ENCODE measurements around the gene TUT1. TPM values are rescaled to one million over a fixed set of nuclear protein-coding genes. Genes with fewer than 3 reads are reported as not detected.
A peak's percentile ranks its signal among the peaks of the same experiment; 100 is the strongest.
"Not testable (repeated sequence)": the region's sequence is repeated elsewhere in the genome, so short reads cannot be mapped to it uniquely, and the experiment has no call there.

The TUT1 gene
- total RNA-seq, 1 donor from 2014 or later, result 4.5 TPM

- not testable (repeated sequence) for FAIRE-seq; DNase-seq (ENCODE audit: low spot score in 2 of 2)
Observed at GRCh38 chr11:62559626-62560025, 31.7 kb downstream of the TUT1 start.

GRCh38 chr11:62559204-62559603, 32.1 kb downstream of the TUT1 start:
- DNase-seq (ENCODE audit: low spot score in 2 of 2) (no peak), FAIRE-seq (no peak)

- no peak for DNase-seq (ENCODE audit: low spot score in 2 of 2)
- no peak for FAIRE-seq
Observed at GRCh38 chr11:62558669-62559068, 32.7 kb downstream of the TUT1 start.

GRCh38 chr11:62556875-62557631, 34.3 kb downstream of the TUT1 start:
- DNase-seq (ENCODE audit: low spot score in 2 of 2) (no peak), FAIRE-seq (no peak)

GRCh38 chr11:62556108-62556874, 35.0 kb downstream of the TUT1 start:
- peak; percentile 49 to 92 for DNase-seq (ENCODE audit: low spot score in 2 of 2)
- FAIRE-seq, result no peak

- DNase-seq (ENCODE audit: low spot score in 2 of 2) (no peak), FAIRE-seq (no peak)
Observed at GRCh38 chr11:62555464-62556107, 35.7 kb downstream of the TUT1 start.

GRCh38 chr11:62554387-62555167, 36.7 kb downstream of the TUT1 start:
- no peak for FAIRE-seq
- DNase-seq (ENCODE audit: low spot score in 2 of 2), result no peak

- DNase-seq (ENCODE audit: low spot score in 2 of 2), result no peak
- no peak for FAIRE-seq
Observed at GRCh38 chr11:62553839-62554361, 37.4 kb downstream of the TUT1 start.

GRCh38 chr11:62553080-62553838, 38.1 kb downstream of the TUT1 start:
- DNase-seq (ENCODE audit: low spot score in 2 of 2) (peak in 1 of 2 donors; percentile 26), FAIRE-seq (no peak)

GRCh38 chr11:62552485-62553079, 38.7 kb downstream of the TUT1 start:
- FAIRE-seq (no peak), DNase-seq (ENCODE audit: low spot score in 2 of 2) (no peak)

GRCh38 chr11:62550478-62550877, 40.8 kb downstream of the TUT1 start:
- DNase-seq (ENCODE audit: low spot score in 2 of 2); FAIRE-seq: not testable (repeated sequence)

- DNase-seq (ENCODE audit: low spot score in 2 of 2) (peak in 1 of 2 donors; percentile 30), FAIRE-seq (no peak)
Observed at GRCh38 chr11:62548545-62549335, 42.6 kb downstream of the TUT1 start.

- peak in 1 of 2 donors; percentile 24 for DNase-seq (ENCODE audit: low spot score in 2 of 2)
- no peak for FAIRE-seq
Observed at GRCh38 chr11:62547691-62548281, 43.5 kb downstream of the TUT1 start.

- DNase-seq (ENCODE audit: low spot score in 2 of 2), result peak in 1 of 2 donors; percentile 44
- FAIRE-seq, result no peak
Observed at GRCh38 chr11:62546929-62547625, 44.2 kb downstream of the TUT1 start.

GRCh38 chr11:62546244-62546928, 44.9 kb downstream of the TUT1 start, which contains the start of gene AHNAK:
Gene AHNAK (minus strand): TSS chr11:62546806. CDS start chr11:62536098, 10,708 bp downstream.
- DNase-seq (ENCODE audit: low spot score in 2 of 2) (peak; percentile 69 to 72), FAIRE-seq (no peak)

GRCh38 chr11:62545437-62546243, 45.7 kb downstream of the TUT1 start:
- no peak for FAIRE-seq

More at GRCh38 chr11:62545437-62546243, 45.7 kb downstream of the TUT1 start:
- DNase-seq (ENCODE audit: low spot score in 2 of 2), result peak; percentile 75 to 80
